ENCODE data around the gene DEPDC1B. TPM values are rescaled to one million over a fixed set of nuclear protein-coding genes. Genes with fewer than 3 reads are reported as not detected.

Gene DEPDC1B
- polyA plus RNA-seq, 1 donor from 2014 or later, result 7.1 TPM

DNA sequence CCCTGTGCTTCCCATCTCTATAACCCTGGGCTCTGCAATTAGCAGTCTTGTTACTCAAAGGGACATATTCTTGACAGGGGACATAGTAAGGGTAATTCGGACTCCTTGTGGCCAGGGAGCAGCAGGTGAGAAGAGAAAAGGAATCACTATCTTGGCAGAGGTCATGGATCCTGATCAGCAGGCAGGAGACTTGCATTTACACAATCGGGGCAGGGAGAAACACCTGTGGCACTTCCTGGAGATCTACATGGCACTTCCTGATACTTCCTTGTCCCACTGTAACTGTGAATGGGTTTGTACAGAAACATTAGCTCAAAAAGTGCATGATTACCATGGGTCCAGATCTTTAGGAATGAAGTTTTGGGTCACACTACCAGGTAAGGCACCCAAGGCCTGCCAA, 29.2 kb downstream of the DEPDC1B start:
- TF ChIP-seq SMC3 (conservative IDR thresholded peaks at IDR 0.05; ENCODE audit: poor library complexity) (no peak), MXI1 (conservative IDR thresholded peaks at IDR 0.05; ENCODE audit: poor library complexity, severe bottlenecking) (no peak), EZH2 (IDR thresholded peaks at IDR 0.05; ENCODE audit: borderline replicate concordance, insufficient read depth, low read length, poor library complexity, severe bottlenecking) (no peak), CTCF (IDR thresholded peaks at IDR 0.05; ENCODE audit: poor library complexity, severe bottlenecking) (no peak), RAD21 (conservative IDR thresholded peaks at IDR 0.05) (no peak), TAF1 (IDR thresholded peaks at IDR 0.05; ENCODE audit: low read depth) (no peak), EP300 (conservative IDR thresholded peaks at IDR 0.05; ENCODE audit: poor library complexity, severe bottlenecking) (no peak), POLR2AphosphoS5 (IDR thresholded peaks at IDR 0.05) (no peak)
- TF ChIP-seq, protein P1, sequence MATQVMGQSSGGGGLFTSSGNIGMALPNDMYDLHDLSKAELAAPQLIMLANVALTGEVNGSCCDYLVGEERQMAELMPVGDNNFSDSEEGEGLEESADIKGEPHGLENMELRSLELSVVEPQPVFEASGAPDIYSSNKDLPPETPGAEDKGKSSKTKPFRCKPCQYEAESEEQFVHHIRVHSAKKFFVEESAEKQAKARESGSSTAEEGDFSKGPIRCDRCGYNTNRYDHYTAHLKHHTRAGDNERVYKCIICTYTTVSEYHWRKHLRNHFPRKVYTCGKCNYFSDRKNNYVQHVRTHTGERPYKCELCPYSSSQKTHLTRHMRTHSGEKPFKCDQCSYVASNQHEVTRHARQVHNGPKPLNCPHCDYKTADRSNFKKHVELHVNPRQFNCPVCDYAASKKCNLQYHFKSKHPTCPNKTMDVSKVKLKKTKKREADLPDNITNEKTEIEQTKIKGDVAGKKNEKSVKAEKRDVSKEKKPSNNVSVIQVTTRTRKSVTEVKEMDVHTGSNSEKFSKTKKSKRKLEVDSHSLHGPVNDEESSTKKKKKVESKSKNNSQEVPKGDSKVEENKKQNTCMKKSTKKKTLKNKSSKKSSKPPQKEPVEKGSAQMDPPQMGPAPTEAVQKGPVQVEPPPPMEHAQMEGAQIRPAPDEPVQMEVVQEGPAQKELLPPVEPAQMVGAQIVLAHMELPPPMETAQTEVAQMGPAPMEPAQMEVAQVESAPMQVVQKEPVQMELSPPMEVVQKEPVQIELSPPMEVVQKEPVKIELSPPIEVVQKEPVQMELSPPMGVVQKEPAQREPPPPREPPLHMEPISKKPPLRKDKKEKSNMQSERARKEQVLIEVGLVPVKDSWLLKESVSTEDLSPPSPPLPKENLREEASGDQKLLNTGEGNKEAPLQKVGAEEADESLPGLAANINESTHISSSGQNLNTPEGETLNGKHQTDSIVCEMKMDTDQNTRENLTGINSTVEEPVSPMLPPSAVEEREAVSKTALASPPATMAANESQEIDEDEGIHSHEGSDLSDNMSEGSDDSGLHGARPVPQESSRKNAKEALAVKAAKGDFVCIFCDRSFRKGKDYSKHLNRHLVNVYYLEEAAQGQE (IDR thresholded peaks at IDR 0.05; ENCODE audit: borderline replicate concordance), result no peak
- no peak overlapping the region for H3K4me3 ChIP-seq (ENCODE audit: low read length)
- no peaks in the 10 kb centered on the region for H3K36me3 ChIP-seq (ENCODE audit: insufficient read depth, low read length)
- no peak overlapping the region for H2AFZ ChIP-seq (ENCODE audit: low read depth, low read length)
- no peaks in the 10 kb centered on the region for H3K27me3 ChIP-seq (ENCODE audit: insufficient read depth, low read depth, low read length)
- H3K9ac ChIP-seq (ENCODE audit: low read length), result no peak overlapping the region
- H3K27ac ChIP-seq (ENCODE audit: low read length), result no peak overlapping the region
- no peaks in the 10 kb centered on the region for H3F3A ChIP-seq (ENCODE audit: insufficient read depth, low read length, poor library complexity, severe bottlenecking)
- H4K20me1 ChIP-seq (ENCODE audit: insufficient read depth), result no peaks in the 10 kb centered on the region
- no peaks in the 10 kb centered on the region for H3K9me2 ChIP-seq (ENCODE audit: insufficient read depth, low read length)
- H3K9me3 ChIP-seq (ENCODE audit: low read length), result no peaks in the 10 kb centered on the region
- H3K4me2 ChIP-seq (ENCODE audit: low read length), result no peak overlapping the region
- H3K79me2 ChIP-seq (replicated peaks; ENCODE audit: insufficient read depth, low read length), result no peaks in the 10 kb centered on the region

GRCh38 chr5:60668686-60669304, 31.2 kb downstream of the DEPDC1B start:
- Histone ChIP-seq H3K9me3 (ENCODE audit: low read length) (no peaks in the 10 kb centered on the region), H2AFZ (ENCODE audit: low read depth, low read length) (no peak overlapping the region), H3K27me3 (ENCODE audit: insufficient read depth, low read depth, low read length) (no peaks in the 10 kb centered on the region), H3K9me2 (ENCODE audit: insufficient read depth, low read length) (no peaks in the 10 kb centered on the region), H3K36me3 (ENCODE audit: insufficient read depth, low read length) (no peaks in the 10 kb centered on the region), H3K4me2 (ENCODE audit: low read length) (no peak overlapping the region), H4K20me1 (ENCODE audit: insufficient read depth) (no peaks in the 10 kb centered on the region), H3F3A (ENCODE audit: insufficient read depth, low read length, poor library complexity, severe bottlenecking) (no peaks in the 10 kb centered on the region), H3K4me3 (ENCODE audit: low read length) (no peak overlapping the region), H3K9ac (ENCODE audit: low read length) (no peak overlapping the region), H3K27ac (ENCODE audit: low read length) (no peak overlapping the region), H3K79me2 (replicated peaks; ENCODE audit: insufficient read depth, low read length) (no peaks in the 10 kb centered on the region)
- TF ChIP-seq EP300 (conservative IDR thresholded peaks at IDR 0.05; ENCODE audit: poor library complexity, severe bottlenecking) (no peak), CTCF (IDR thresholded peaks at IDR 0.05; ENCODE audit: poor library complexity, severe bottlenecking) (peak; percentile 75), SMC3 (conservative IDR thresholded peaks at IDR 0.05; ENCODE audit: poor library complexity) (peak; percentile 75), RAD21 (conservative IDR thresholded peaks at IDR 0.05) (peak; percentile 71), EZH2 (IDR thresholded peaks at IDR 0.05; ENCODE audit: borderline replicate concordance, insufficient read depth, low read length, poor library complexity, severe bottlenecking) (no peak), MXI1 (conservative IDR thresholded peaks at IDR 0.05; ENCODE audit: poor library complexity, severe bottlenecking) (no peak)
- TF ChIP-seq, protein P1 (IDR thresholded peaks at IDR 0.05; ENCODE audit: borderline replicate concordance), result no peak

Measured in neural cell (in vitro differentiated cells).